ENCODE results near the gene TMEM81. TPM values are rescaled to one million over a fixed set of nuclear protein-coding genes. Genes with fewer than 3 reads are reported as not detected.

TMEM81 gene
- total and polyA plus RNA-seq, 10 of the 15 experiments (the other 5 are each of a cell fraction or from before 2014, with no cell fraction given), result 0.62 to 2.2 (median 1.1) TPM

DNA sequence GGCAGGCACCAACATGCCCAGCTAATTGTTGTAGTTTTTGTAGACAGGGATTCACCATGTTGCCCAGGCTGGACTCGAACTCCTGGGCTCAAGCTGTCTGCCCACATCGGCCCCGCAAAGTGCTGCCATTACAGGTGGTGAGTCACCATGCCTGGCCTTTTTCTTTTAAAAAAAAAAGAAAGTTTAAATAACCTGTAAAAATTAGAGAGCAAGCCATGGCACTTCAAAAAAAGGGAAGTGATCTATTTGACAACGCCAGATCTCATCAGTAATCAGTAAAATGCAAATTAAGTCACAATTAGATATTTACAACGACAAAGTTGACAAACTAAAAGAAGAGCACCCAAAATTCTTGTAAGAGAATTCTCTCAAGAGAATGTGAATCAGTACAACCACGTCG lies 40.5 kb upstream of the TMEM81 start (continued):
- TF ChIP-seq, protein P1, sequence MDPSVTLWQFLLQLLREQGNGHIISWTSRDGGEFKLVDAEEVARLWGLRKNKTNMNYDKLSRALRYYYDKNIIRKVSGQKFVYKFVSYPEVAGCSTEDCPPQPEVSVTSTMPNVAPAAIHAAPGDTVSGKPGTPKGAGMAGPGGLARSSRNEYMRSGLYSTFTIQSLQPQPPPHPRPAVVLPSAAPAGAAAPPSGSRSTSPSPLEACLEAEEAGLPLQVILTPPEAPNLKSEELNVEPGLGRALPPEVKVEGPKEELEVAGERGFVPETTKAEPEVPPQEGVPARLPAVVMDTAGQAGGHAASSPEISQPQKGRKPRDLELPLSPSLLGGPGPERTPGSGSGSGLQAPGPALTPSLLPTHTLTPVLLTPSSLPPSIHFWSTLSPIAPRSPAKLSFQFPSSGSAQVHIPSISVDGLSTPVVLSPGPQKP (IDR thresholded peaks at IDR 0.05; ENCODE audit: low read depth, low read length), result no peak
- TF ChIP-seq, protein P2, sequence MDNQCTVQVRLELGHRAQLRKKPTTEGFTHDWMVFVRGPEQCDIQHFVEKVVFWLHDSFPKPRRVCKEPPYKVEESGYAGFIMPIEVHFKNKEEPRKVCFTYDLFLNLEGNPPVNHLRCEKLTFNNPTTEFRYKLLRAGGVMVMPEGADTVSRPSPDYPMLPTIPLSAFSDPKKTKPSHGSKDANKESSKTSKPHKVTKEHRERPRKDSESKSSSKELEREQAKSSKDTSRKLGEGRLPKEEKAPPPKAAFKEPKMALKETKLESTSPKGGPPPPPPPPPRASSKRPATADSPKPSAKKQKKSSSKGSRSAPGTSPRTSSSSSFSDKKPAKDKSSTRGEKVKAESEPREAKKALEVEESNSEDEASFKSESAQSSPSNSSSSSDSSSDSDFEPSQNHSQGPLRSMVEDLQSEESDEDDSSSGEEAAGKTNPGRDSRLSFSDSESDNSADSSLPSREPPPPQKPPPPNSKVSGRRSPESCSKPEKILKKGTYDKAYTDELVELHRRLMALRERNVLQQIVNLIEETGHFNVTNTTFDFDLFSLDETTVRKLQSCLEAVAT (IDR thresholded peaks at IDR 0.05), result no peak
- 0 out of 2 replicates have a peak, but pooled peaks have one; percentile 54 for TF ChIP-seq JUND (IDR thresholded peaks at IDR 0.05; ENCODE audit: low read depth, low read length)
- TF ChIP-seq RCOR1 (conservative IDR thresholded peaks at IDR 0.05; ENCODE audit: low read depth, low read length), result 0 out of 2 replicates have a peak, but pooled peaks have one; percentile 34
- TF ChIP-seq ZNF217 (IDR thresholded peaks at IDR 0.05), result peak; percentile 29; the same call in 1 of the 2 replicates
- no peak for TF ChIP-seq POLR2AphosphoS5 (IDR thresholded peaks at IDR 0.05; ENCODE audit: low read length)
- TF ChIP-seq, protein P3, sequence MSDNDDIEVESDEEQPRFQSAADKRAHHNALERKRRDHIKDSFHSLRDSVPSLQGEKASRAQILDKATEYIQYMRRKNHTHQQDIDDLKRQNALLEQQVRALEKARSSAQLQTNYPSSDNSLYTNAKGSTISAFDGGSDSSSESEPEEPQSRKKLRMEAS (IDR thresholded peaks at IDR 0.05; ENCODE audit: low read depth, low read length), result no peak
- peak; percentile 45; the same call in 1 of the 2 replicates for TF ChIP-seq ATF7 (IDR thresholded peaks at IDR 0.05; ENCODE audit: low read depth)
- TF ChIP-seq SRF (IDR thresholded peaks at IDR 0.05; ENCODE audit: low read depth in 2 of 2, low read length in 2 of 2), result no peak
- TF ChIP-seq, protein P4, sequence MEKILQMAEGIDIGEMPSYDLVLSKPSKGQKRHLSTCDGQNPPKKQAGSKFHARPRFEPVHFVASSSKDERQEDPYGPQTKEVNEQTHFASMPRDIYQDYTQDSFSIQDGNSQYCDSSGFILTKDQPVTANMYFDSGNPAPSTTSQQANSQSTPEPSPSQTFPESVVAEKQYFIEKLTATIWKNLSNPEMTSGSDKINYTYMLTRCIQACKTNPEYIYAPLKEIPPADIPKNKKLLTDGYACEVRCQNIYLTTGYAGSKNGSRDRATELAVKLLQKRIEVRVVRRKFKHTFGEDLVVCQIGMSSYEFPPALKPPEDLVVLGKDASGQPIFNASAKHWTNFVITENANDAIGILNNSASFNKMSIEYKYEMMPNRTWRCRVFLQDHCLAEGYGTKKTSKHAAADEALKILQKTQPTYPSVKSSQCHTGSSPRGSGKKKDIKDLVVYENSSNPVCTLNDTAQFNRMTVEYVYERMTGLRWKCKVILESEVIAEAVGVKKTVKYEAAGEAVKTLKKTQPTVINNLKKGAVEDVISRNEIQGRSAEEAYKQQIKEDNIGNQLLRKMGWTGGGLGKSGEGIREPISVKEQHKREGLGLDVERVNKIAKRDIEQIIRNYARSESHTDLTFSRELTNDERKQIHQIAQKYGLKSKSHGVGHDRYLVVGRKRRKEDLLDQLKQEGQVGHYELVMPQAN (conservative IDR thresholded peaks at IDR 0.05), result no peak
- no peak for TF ChIP-seq SMC3 (IDR thresholded peaks at IDR 0.05; ENCODE audit: borderline replicate concordance, low read length)
- TF ChIP-seq ASH2L (IDR thresholded peaks at IDR 0.05; ENCODE audit: borderline replicate concordance, low read depth), result no peak
- TF ChIP-seq, protein P5, sequence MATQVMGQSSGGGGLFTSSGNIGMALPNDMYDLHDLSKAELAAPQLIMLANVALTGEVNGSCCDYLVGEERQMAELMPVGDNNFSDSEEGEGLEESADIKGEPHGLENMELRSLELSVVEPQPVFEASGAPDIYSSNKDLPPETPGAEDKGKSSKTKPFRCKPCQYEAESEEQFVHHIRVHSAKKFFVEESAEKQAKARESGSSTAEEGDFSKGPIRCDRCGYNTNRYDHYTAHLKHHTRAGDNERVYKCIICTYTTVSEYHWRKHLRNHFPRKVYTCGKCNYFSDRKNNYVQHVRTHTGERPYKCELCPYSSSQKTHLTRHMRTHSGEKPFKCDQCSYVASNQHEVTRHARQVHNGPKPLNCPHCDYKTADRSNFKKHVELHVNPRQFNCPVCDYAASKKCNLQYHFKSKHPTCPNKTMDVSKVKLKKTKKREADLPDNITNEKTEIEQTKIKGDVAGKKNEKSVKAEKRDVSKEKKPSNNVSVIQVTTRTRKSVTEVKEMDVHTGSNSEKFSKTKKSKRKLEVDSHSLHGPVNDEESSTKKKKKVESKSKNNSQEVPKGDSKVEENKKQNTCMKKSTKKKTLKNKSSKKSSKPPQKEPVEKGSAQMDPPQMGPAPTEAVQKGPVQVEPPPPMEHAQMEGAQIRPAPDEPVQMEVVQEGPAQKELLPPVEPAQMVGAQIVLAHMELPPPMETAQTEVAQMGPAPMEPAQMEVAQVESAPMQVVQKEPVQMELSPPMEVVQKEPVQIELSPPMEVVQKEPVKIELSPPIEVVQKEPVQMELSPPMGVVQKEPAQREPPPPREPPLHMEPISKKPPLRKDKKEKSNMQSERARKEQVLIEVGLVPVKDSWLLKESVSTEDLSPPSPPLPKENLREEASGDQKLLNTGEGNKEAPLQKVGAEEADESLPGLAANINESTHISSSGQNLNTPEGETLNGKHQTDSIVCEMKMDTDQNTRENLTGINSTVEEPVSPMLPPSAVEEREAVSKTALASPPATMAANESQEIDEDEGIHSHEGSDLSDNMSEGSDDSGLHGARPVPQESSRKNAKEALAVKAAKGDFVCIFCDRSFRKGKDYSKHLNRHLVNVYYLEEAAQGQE (IDR thresholded peaks at IDR 0.05; ENCODE audit: low read depth, low read length), result no peak
- TF ChIP-seq CBX5 (IDR thresholded peaks at IDR 0.05; ENCODE audit: low read depth), result no peak
- TF ChIP-seq RFX5 (IDR thresholded peaks at IDR 0.05; ENCODE audit: low read depth, low read length), result no peak
- TF ChIP-seq CEBPB (IDR thresholded peaks at IDR 0.05; ENCODE audit: borderline replicate concordance in 1 of 2, low read depth in 2 of 2, low read length in 2 of 2), result no peak
- TF ChIP-seq STAT1 (conservative IDR thresholded peaks at IDR 0.05), result no peak
- peak; percentile 71; the same call in 1 of the 2 replicates for TF ChIP-seq MTA2 (IDR thresholded peaks at IDR 0.05; ENCODE audit: low read depth)
- no peak for TF ChIP-seq ZSCAN29 (IDR thresholded peaks at IDR 0.05)
- TF ChIP-seq, protein P6, sequence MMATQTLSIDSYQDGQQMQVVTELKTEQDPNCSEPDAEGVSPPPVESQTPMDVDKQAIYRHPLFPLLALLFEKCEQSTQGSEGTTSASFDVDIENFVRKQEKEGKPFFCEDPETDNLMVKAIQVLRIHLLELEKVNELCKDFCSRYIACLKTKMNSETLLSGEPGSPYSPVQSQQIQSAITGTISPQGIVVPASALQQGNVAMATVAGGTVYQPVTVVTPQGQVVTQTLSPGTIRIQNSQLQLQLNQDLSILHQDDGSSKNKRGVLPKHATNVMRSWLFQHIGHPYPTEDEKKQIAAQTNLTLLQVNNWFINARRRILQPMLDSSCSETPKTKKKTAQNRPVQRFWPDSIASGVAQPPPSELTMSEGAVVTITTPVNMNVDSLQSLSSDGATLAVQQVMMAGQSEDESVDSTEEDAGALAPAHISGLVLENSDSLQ (IDR thresholded peaks at IDR 0.05), result peak; percentile 21; the same call in 1 of the 2 replicates

All from GM12878 (cell line).